Retinal pigment epithelial cell (primary cell): Measurements from ENCODE around the gene STK10.
A peak's percentile ranks its signal among the peaks of the same experiment; 100 is the strongest.

Source experiments
- DNase-seq: peaks from one replicate; pipeline ENCODE4 v3.0.0-alpha.2; 2010; ENCODE audit warnings: low read depth
- H3K4me3 ChIP-seq: 2 replicates; pipeline ENCODE4 v1.5.1; 2011; ENCODE audit warnings: mild to moderate bottlenecking, low read length, control low read depth, moderate library complexity
- CTCF ChIP-seq: conservative IDR thresholded peaks from 2 replicates; pipeline ENCODE4 v1.5.1; 2011; ENCODE audit warnings: low read depth, low read length, control low read depth, inconsistent platforms

Gene STK10

GRCh38 chr5:172188033-172188892, at the start of gene STK10:
TSS of gene STK10 (minus strand) at chr5:172188224. CDS start at chr5:172188042, 182 bp downstream.
- TF ChIP-seq CTCF: peak; percentile 77
- peak within 1 kb of the TSS; percentile 87 for H3K4me3 ChIP-seq
- peak; percentile 71 for DNase-seq

- no peak overlapping the region for H3K4me3 ChIP-seq
- TF ChIP-seq CTCF: no peak
- DNase-seq: no peak
These were observed 48.1 kb upstream of the STK10 start for GRCh38 chr5:172235827-172236736.

- TF ChIP-seq CTCF: no peak
- no peak for DNase-seq
- no peak overlapping the region for H3K4me3 ChIP-seq
These were observed 47.2 kb upstream of the STK10 start for GRCh38 chr5:172235132-172235780.

- no peak overlapping the region for H3K4me3 ChIP-seq
- TF ChIP-seq CTCF: no peak
- DNase-seq: no peak
These were observed 46.0 kb upstream of the STK10 start for GRCh38 chr5:172234031-172234430.

GRCh38 chr5:172229904-172230303, 41.9 kb upstream of the STK10 start:
- no peak overlapping the region for H3K4me3 ChIP-seq
- DNase-seq: no peak
- no peak for TF ChIP-seq CTCF

- no peak overlapping the region for H3K4me3 ChIP-seq
- DNase-seq: no peak
- no peak for TF ChIP-seq CTCF
These were observed 37.0 kb upstream of the STK10 start for GRCh38 chr5:172224996-172225395.
